ENCODE data around the gene SLC39A8. TPM values are rescaled to one million over a fixed set of nuclear protein-coding genes. Genes with fewer than 3 reads are reported as not detected.

Gene SLC39A8
- total RNA-seq, 1 experiment from 2014 or later, result 35.9 TPM

GRCh38 chr4:102230194-102230593 lies 115.1 kb downstream of the SLC39A8 start:
- ATAC-seq (no peak), DNase-seq (ENCODE audit: low spot score) (no peak)
- H3K36me3 Mint-ChIP-seq, result peaks cover 49% of the 10 kb centered on the region
- ChIA-PET CTCF (no interaction called here), POLR2A (no interaction called here)
- no peak overlapping the region for H3K27ac Mint-ChIP-seq
- H3K9me3 Mint-ChIP-seq, result peaks cover 51% of the 10 kb centered on the region
- H3K4me3 Mint-ChIP-seq, result no peak overlapping the region
- H3K27me3 Mint-ChIP-seq (ENCODE audit: low read depth), result no peaks in the 10 kb centered on the region
- H3K4me1 Mint-ChIP-seq, result no peaks in the 10 kb centered on the region
- TF ChIP-seq ERG (CRISPR knock-in tag; IDR thresholded peaks at IDR 0.05) (no peak), ZNF512 (CRISPR knock-in tag; IDR thresholded peaks at IDR 0.05; ENCODE audit: borderline replicate concordance) (no peak), SMAD4 (CRISPR knock-in tag; IDR thresholded peaks at IDR 0.05) (no peak), ZNF396 (CRISPR knock-in tag; IDR thresholded peaks at IDR 0.05; ENCODE audit: borderline replicate concordance) (no peak), PRDM15 (CRISPR knock-in tag; IDR thresholded peaks at IDR 0.05) (no peak), ZNF416 (CRISPR knock-in tag; IDR thresholded peaks at IDR 0.05) (no peak)

- H3K27me3 Mint-ChIP-seq (ENCODE audit: low read depth), result no peaks in the 10 kb centered on the region
- ChIA-PET POLR2A (no interaction called here), CTCF (no interaction called here)
- ATAC-seq (no peak), DNase-seq (ENCODE audit: low spot score) (no peak)
- peaks cover 28% of the 10 kb centered on the region for H3K9me3 Mint-ChIP-seq
- TF ChIP-seq ATF1 (CRISPR knock-in tag; IDR thresholded peaks at IDR 0.05) (no peak), ZBTB21 (CRISPR knock-in tag; IDR thresholded peaks at IDR 0.05; ENCODE audit: borderline replicate concordance) (no peak), HMGA2 (CRISPR knock-in tag; IDR thresholded peaks at IDR 0.05) (peak; percentile 98; the same call in 1 of the 2 replicates)
- TF ChIP-seq, protein P1, sequence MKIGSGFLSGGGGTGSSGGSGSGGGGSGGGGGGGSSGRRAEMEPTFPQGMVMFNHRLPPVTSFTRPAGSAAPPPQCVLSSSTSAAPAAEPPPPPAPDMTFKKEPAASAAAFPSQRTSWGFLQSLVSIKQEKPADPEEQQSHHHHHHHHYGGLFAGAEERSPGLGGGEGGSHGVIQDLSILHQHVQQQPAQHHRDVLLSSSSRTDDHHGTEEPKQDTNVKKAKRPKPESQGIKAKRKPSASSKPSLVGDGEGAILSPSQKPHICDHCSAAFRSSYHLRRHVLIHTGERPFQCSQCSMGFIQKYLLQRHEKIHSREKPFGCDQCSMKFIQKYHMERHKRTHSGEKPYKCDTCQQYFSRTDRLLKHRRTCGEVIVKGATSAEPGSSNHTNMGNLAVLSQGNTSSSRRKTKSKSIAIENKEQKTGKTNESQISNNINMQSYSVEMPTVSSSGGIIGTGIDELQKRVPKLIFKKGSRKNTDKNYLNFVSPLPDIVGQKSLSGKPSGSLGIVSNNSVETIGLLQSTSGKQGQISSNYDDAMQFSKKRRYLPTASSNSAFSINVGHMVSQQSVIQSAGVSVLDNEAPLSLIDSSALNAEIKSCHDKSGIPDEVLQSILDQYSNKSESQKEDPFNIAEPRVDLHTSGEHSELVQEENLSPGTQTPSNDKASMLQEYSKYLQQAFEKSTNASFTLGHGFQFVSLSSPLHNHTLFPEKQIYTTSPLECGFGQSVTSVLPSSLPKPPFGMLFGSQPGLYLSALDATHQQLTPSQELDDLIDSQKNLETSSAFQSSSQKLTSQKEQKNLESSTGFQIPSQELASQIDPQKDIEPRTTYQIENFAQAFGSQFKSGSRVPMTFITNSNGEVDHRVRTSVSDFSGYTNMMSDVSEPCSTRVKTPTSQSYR (CRISPR knock-in tag; IDR thresholded peaks at IDR 0.05), result no peak
- peaks cover 4% of the 10 kb centered on the region for H3K4me1 Mint-ChIP-seq
- H3K27ac Mint-ChIP-seq, result no peak overlapping the region
- peaks cover 26% of the 10 kb centered on the region for H3K36me3 Mint-ChIP-seq
- H3K4me3 Mint-ChIP-seq, result no peak overlapping the region
Measured at GRCh38 chr4:102227388-102227787, 117.9 kb downstream of the SLC39A8 start.

- Mint-ChIP-seq H3K27me3 (ENCODE audit: low read depth) (no peaks in the 10 kb centered on the region), H3K4me3 (no peak overlapping the region), H3K36me3 (peaks cover 23% of the 10 kb centered on the region), H3K9me3 (peaks cover 29% of the 10 kb centered on the region), H3K27ac (no peak overlapping the region), H3K4me1 (peaks cover 29% of the 10 kb centered on the region)
- POLR2A ChIA-PET, result no interaction called here
- no peak for DNase-seq (ENCODE audit: low spot score)
- ATAC-seq, result no peak
- CTCF ChIA-PET, result no interaction called here
- TF ChIP-seq JUN (CRISPR knock-in tag; IDR thresholded peaks at IDR 0.05) (no peak), ATF1 (CRISPR knock-in tag; IDR thresholded peaks at IDR 0.05) (no peak), TCF7 (CRISPR knock-in tag; IDR thresholded peaks at IDR 0.05; ENCODE audit: low read depth) (no peak), NFYB (CRISPR knock-in tag; conservative IDR thresholded peaks at IDR 0.05; ENCODE audit: low read depth) (no peak), ZNF416 (CRISPR knock-in tag; IDR thresholded peaks at IDR 0.05) (no peak), ZNF423 (CRISPR knock-in tag; IDR thresholded peaks at IDR 0.05) (no peak), PRRX2 (CRISPR knock-in tag; IDR thresholded peaks at IDR 0.05) (no peak), ATF6 (CRISPR knock-in tag; IDR thresholded peaks at IDR 0.05) (no peak)
- TF ChIP-seq, protein P2, sequence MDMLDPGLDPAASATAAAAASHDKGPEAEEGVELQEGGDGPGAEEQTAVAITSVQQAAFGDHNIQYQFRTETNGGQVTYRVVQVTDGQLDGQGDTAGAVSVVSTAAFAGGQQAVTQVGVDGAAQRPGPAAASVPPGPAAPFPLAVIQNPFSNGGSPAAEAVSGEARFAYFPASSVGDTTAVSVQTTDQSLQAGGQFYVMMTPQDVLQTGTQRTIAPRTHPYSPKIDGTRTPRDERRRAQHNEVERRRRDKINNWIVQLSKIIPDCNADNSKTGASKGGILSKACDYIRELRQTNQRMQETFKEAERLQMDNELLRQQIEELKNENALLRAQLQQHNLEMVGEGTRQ (CRISPR knock-in tag; IDR thresholded peaks at IDR 0.05), result no peak
- TF ChIP-seq, protein P3, sequence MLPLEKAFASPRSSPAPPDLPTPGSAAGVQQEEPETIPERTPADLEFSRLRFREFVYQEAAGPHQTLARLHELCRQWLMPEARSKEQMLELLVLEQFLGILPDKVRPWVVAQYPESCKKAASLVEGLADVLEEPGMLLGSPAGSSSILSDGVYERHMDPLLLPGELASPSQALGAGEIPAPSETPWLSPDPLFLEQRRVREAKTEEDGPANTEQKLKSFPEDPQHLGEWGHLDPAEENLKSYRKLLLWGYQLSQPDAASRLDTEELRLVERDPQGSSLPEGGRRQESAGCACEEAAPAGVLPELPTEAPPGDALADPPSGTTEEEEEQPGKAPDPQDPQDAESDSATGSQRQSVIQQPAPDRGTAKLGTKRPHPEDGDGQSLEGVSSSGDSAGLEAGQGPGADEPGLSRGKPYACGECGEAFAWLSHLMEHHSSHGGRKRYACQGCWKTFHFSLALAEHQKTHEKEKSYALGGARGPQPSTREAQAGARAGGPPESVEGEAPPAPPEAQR (CRISPR knock-in tag; IDR thresholded peaks at IDR 0.05), result no peak
Measured at GRCh38 chr4:102223461-102223860, 121.8 kb downstream of the SLC39A8 start.
